H1 (cell line): Measurements from ENCODE around the gene HMOX2.

Source experiments
- CEBPB ChIP-seq: IDR thresholded peaks from 2 replicates; pipeline ENCODE4 v1.6.1; 2012; ENCODE audit warnings: low read depth, low read length
- EP300 ChIP-seq, 2 experiments: IDR thresholded peaks; 1 replicate in 1 of 2; 2 replicates in 1 of 2; pipeline ENCODE4 v1.6.1; 2011 to 2012; ENCODE audit warnings: low read depth in 2 of 2, low read length in 2 of 2, mild to moderate bottlenecking in 2 of 2, borderline replicate concordance in 1 of 2, inconsistent platforms in 1 of 2, moderate library complexity in 1 of 2
- EZH2 ChIP-seq: fragments of 200-600 bp; sonication (generic); IDR thresholded peaks from 2 replicates; pipeline ENCODE4 v1.7.1; 2012; ENCODE audit warnings: low read depth, mild to moderate bottlenecking, moderate library complexity, low read length, inconsistent platforms; ENCODE audit not compliant: severe bottlenecking
- GABPA ChIP-seq: IDR thresholded peaks from 2 replicates; pipeline ENCODE4 v1.6.1; 2011; ENCODE audit warnings: mild to moderate bottlenecking, low read length, moderate library complexity, borderline replicate concordance; ENCODE audit not compliant: insufficient read depth
- JUND ChIP-seq: IDR thresholded peaks from 2 replicates; pipeline ENCODE4 v1.6.1; 2011; ENCODE audit warnings: mild to moderate bottlenecking, improper control_type of control experiment, low read length
- NRF1 ChIP-seq: IDR thresholded peaks from 2 replicates; pipeline ENCODE4 v1.6.1; 2011; ENCODE audit warnings: mild to moderate bottlenecking, low read depth, low read length, improper control_type of control experiment
- POLR2A ChIP-seq, 2 experiments: IDR thresholded peaks; 1 replicate in 1 of 2; 2 replicates in 1 of 2; pipeline ENCODE4 v1.6.1; 2011; ENCODE audit warnings: low read depth in 2 of 2, low read length in 2 of 2, mild to moderate bottlenecking in 2 of 2; ENCODE audit errors: control extremely low read depth in 1 of 2
- POU5F1 ChIP-seq: IDR thresholded peaks from 2 replicates; pipeline ENCODE4 v1.6.1; 2011; ENCODE audit warnings: low read depth, mild to moderate bottlenecking, low read length, moderate library complexity
- TF ChIP-seq, protein P1 (sequence below), 3 experiments: IDR thresholded peaks; 1 replicate in 2 of 3; 2 replicates in 1 of 3; pipeline versions ENCODE4 v1.5.1 to v1.6.1; 2011; ENCODE audit warnings: low read length in 3 of 3, mild to moderate bottlenecking in 3 of 3, inconsistent platforms in 2 of 3, low read depth in 1 of 3, moderate library complexity in 1 of 3; ENCODE audit not compliant: insufficient read depth in 1 of 3; ENCODE audit errors: control extremely low read depth in 1 of 3
- TF ChIP-seq, protein P2 (sequence below): IDR thresholded peaks from 2 replicates; pipeline ENCODE4 v1.6.1; 2012; ENCODE audit warnings: inconsistent platforms

DNA sequence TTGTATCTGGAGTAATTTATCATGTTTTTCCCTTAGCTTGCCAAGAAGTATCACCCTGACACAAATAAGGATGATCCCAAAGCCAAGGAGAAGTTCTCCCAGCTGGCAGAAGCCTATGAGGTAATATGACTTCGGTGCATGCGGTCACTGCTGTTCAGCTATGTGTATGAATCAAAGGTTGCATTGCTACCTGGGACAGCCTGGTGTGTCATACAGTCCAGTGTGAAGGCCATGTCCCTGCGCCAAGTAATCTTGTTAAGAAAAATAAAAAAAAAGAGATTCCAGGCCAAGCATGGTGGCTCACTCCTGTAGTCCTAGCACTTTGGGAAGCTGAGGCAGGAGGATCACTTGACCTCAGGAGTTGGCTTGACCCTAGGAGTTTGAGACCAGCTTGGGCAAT, 38.8 kb upstream of the HMOX2 start:
- TF ChIP-seq, protein P1, sequence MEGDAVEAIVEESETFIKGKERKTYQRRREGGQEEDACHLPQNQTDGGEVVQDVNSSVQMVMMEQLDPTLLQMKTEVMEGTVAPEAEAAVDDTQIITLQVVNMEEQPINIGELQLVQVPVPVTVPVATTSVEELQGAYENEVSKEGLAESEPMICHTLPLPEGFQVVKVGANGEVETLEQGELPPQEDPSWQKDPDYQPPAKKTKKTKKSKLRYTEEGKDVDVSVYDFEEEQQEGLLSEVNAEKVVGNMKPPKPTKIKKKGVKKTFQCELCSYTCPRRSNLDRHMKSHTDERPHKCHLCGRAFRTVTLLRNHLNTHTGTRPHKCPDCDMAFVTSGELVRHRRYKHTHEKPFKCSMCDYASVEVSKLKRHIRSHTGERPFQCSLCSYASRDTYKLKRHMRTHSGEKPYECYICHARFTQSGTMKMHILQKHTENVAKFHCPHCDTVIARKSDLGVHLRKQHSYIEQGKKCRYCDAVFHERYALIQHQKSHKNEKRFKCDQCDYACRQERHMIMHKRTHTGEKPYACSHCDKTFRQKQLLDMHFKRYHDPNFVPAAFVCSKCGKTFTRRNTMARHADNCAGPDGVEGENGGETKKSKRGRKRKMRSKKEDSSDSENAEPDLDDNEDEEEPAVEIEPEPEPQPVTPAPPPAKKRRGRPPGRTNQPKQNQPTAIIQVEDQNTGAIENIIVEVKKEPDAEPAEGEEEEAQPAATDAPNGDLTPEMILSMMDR (IDR thresholded peaks at IDR 0.05; ENCODE audit: control extremely low read depth in 1 of 3, insufficient read depth in 1 of 3, low read depth in 1 of 3, low read length in 3 of 3): no peak
- TF ChIP-seq EZH2: no peak
- TF ChIP-seq JUND: no peak
- TF ChIP-seq, protein P2, sequence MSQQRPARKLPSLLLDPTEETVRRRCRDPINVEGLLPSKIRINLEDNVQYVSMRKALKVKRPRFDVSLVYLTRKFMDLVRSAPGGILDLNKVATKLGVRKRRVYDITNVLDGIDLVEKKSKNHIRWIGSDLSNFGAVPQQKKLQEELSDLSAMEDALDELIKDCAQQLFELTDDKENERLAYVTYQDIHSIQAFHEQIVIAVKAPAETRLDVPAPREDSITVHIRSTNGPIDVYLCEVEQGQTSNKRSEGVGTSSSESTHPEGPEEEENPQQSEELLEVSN: no peak
- no peak for TF ChIP-seq POU5F1
- no peak for TF ChIP-seq NRF1
- no peak for TF ChIP-seq EP300 (IDR thresholded peaks at IDR 0.05; ENCODE audit: borderline replicate concordance in 1 of 2, low read depth in 2 of 2, low read length in 2 of 2)
- no peak for TF ChIP-seq CEBPB
- TF ChIP-seq GABPA: no peak
- no peak for TF ChIP-seq POLR2A (IDR thresholded peaks at IDR 0.05; ENCODE audit: control extremely low read depth in 1 of 2, low read depth in 2 of 2, low read length in 2 of 2)
